Ishikawa (cell line): Measurements from ENCODE around the gene DNAH12.

Source experiments
- CEBPB ChIP-seq: IDR thresholded peaks from 2 replicates; pipeline ENCODE4 v1.6.1; 2012
- CREB1 ChIP-seq: IDR thresholded peaks from 2 replicates; pipeline ENCODE4 v1.6.1; 2012; ENCODE audit warnings: low read depth
- EGR1 ChIP-seq: IDR thresholded peaks from 2 replicates; pipeline ENCODE4 v1.6.1; 2012
- EP300 ChIP-seq: IDR thresholded peaks from 2 replicates; pipeline ENCODE4 v1.6.1; 2012; ENCODE audit warnings: borderline replicate concordance
- FOXM1 ChIP-seq: IDR thresholded peaks from 2 replicates; pipeline ENCODE4 v1.6.1; 2012; ENCODE audit warnings: low read depth, borderline replicate concordance
- MAX ChIP-seq: IDR thresholded peaks from 2 replicates; pipeline ENCODE4 v1.6.1; 2012
- NFIC ChIP-seq: IDR thresholded peaks from 2 replicates; pipeline ENCODE4 v1.6.1; 2012
- RAD21 ChIP-seq: IDR thresholded peaks from 2 replicates; pipeline ENCODE4 v1.6.1; 2012; ENCODE audit warnings: low read depth
- REST ChIP-seq: IDR thresholded peaks from 2 replicates; pipeline ENCODE4 v1.6.1; 2012; ENCODE audit warnings: low read depth, mild to moderate bottlenecking
- TAF1 ChIP-seq: IDR thresholded peaks from 2 replicates; pipeline ENCODE4 v1.6.1; 2012; ENCODE audit warnings: low read depth, mild to moderate bottlenecking
- TCF12 ChIP-seq: IDR thresholded peaks from 2 replicates; pipeline ENCODE4 v1.6.1; 2012; ENCODE audit warnings: low read depth
- TEAD4 ChIP-seq: IDR thresholded peaks from 2 replicates; pipeline ENCODE4 v1.6.1; 2012
- USF1 ChIP-seq: IDR thresholded peaks from 2 replicates; pipeline ENCODE4 v1.6.1; 2012
- YY1 ChIP-seq: IDR thresholded peaks from 2 replicates; pipeline ENCODE4 v1.6.1; 2012; ENCODE audit warnings: low read depth
- ZBTB7A ChIP-seq: IDR thresholded peaks from 2 replicates; pipeline ENCODE4 v1.6.1; 2012; ENCODE audit warnings: low read depth

DNAH12 gene

GRCh38 chr3:57287205-57287604 is 256.9 kb downstream of the DNAH12 start:
- TF ChIP-seq TCF12 (no peak), ZBTB7A (no peak), TEAD4 (no peak), USF1 (no peak), MAX (no peak), YY1 (no peak), CEBPB (no peak), TAF1 (no peak), FOXM1 (no peak), EGR1 (no peak), EP300 (no peak), RAD21 (no peak), NFIC (no peak), CREB1 (no peak), REST (no peak)

- TF ChIP-seq CEBPB (no peak), REST (no peak), NFIC (no peak), MAX (no peak), YY1 (no peak)
Observed at GRCh38 chr3:57283334-57283733, 260.8 kb downstream of the DNAH12 start.

- TF ChIP-seq NFIC (no peak), RAD21 (no peak), TAF1 (no peak), CREB1 (no peak), TEAD4 (no peak), CEBPB (no peak), YY1 (no peak), ZBTB7A (no peak), EP300 (no peak), FOXM1 (no peak), MAX (no peak), REST (no peak), USF1 (no peak), TCF12 (no peak)
Observed at GRCh38 chr3:57281715-57282114, 262.4 kb downstream of the DNAH12 start.

- TF ChIP-seq MAX: no peak
Observed at GRCh38 chr3:57279685-57280084, 264.5 kb downstream of the DNAH12 start.

- TF ChIP-seq TCF12 (no peak), MAX (no peak), REST (no peak), TAF1 (no peak), TEAD4 (no peak), ZBTB7A (no peak), YY1 (no peak)
Observed at GRCh38 chr3:57278237-57278636, 265.9 kb downstream of the DNAH12 start.
